HG03439 (cell line): ENCODE results near the gene CDH15.
"Not testable (repeated sequence)": the region's sequence is repeated elsewhere in the genome, so short reads cannot be mapped to it uniquely, and the experiment has no call there.

Experiments used
- ATAC-seq: cut with Tn5 transposase; IDR thresholded peaks from one replicate; pipeline ENCODE4 v1.9.1; 2021; ENCODE audit warnings: mild to moderate bottlenecking, moderate library complexity; ENCODE audit not compliant: unreplicated experiment

Gene CDH15

DNA sequence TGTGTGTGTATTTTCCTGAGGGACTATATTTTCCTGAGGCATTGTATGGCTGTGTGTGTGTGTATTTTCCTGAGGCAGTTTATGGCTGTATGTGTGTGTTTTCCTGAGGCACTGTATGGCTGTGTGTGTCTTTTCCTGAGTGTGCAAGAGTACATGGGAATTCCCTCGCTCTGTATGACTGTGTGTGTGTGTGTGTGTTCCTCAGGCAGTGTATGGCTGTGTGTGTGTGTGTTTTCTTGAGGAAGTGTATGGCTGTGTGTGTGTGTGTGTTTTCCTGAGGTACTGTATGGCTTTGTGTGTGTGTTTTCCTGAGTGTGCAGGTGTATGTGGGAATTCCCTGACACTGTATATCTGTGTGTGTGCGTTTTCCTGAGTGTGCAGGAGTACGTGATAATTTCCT lies 50.1 kb downstream of the CDH15 start:
- no peak for ATAC-seq

DNA sequence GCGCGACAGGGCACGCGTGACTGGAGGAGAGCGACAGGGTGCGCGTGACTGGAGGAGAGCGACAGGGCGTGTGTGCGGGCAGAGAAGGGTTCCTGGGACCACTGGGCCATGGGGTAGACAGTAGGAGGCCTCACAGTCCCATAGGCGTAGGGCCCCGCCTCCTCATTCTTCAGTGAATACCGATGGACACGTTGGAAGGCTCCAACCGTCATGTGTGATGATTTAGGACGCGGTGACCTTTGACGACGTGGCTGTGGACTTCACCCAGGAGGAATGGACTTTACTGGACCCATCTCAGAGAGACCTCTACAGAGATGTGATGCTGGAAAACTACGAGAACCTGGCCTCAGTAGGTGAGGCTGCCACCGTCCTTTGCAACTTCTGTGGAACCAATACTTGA lies 51.4 kb downstream of the CDH15 start:
- ATAC-seq, result no peak

DNA sequence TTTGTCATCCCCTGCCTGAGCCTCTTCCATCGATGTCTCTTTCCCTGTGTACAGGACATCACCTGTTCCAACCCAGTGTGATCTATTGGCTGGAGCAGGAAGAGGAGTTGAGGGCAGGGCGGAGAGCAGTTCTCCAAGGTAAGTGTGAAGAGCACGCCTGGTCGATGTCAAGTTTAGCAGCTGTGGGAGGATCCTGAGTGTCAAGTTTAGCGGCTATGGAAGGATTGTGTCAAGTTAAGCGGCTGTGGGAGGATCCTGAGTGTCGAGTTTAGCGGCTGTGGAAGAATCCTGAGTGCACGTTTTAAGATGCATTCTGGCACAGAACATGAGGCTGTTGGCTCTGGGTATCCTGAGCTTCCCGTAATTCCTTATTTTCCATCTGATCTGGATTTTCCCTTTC lies 53.1 kb downstream of the CDH15 start:
- no peak for ATAC-seq

DNA sequence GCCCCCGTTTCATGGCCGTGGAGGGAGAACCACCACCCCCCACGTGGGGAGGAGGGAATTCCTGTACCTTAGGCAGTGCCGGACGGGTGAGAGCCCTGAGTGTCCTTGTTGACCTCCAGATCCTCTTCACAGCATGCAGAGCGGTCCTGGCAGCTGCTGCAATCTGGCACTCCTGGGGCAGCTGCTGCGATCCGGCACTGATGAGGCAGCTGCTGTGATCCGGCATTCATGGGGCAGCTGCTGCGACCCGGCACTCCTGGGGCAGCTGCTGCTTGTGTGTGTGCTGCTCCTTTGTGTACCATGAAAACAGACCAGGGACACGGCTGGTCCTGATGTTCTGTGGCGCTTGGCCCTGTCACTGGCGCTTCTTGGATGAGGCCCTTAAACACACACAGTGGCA lies 58.7 kb downstream of the CDH15 start:
- ATAC-seq, result no peak

DNA sequence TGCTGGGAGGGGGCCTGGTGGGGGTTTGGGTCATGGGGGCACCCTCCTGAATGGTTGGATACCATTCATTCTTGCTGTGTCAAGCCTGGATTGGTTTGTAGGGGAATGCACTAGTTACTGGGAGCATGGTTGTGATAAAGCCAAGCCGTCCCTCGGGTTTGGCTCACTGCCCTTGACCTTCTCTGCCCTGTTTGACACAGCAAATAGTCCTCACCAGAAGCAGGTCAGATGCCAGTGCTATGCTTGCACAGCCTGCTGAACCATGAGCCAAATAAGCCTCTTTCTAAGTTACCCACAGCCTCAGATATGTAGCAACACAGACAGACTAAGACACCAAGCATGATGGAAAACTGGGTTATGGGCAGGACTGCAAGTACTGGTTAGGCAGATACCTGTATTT lies 60.6 kb downstream of the CDH15 start:
- ATAC-seq, result no peak

GRCh38 chr16:89233678-89234490 lies 62.3 kb downstream of the CDH15 start:
- ATAC-seq, result no peak

GRCh38 chr16:89237733-89238132 lies 66.2 kb downstream of the CDH15 start:
- ATAC-seq, result no peak

- ATAC-seq, result peak; percentile 71
These were observed 69.8 kb downstream of the CDH15 start for GRCh38 chr16:89241187-89242007.

DNA sequence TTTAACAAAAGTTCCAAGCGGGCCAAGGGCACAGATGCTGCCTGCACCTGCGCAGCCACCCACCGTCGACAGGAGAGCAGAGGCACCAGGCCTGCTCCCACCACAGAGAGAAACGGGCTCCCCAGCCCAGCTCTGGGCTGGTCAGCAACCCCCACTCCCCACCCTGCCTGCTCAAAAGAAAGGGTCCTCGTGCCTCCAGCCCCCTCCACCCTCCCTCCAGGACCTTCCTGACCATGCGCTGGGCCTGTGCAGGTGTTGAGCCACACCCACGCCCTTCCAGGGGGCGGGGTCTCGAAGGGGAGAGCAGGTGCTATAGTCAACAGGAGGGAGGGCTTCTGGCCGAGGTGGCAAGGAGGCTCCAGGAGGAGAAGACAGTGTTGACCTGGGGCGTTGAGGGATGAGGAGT lies 71.2 kb downstream of the CDH15 start:
- ATAC-seq, result no peak

DNA sequence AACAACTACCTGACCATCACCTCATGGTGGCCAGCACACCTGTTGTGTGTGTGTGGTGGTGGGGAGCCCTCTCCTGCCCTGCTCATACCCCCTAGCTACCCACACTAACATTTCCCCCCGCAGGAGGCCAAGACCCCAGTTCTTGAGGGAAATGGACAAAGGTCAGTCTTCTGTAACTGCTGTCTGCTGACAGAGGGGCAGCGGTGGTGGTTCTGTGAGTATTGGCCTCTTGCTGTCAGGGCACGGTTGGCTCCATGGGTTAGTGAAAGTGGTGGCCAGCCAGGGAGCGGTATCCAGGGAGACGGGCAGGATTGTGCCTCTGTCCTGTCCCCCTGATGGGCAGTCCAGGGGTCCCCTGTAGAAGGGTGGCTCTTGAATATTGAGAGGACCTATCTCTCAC lies 72.1 kb downstream of the CDH15 start:
- no peak for ATAC-seq

DNA sequence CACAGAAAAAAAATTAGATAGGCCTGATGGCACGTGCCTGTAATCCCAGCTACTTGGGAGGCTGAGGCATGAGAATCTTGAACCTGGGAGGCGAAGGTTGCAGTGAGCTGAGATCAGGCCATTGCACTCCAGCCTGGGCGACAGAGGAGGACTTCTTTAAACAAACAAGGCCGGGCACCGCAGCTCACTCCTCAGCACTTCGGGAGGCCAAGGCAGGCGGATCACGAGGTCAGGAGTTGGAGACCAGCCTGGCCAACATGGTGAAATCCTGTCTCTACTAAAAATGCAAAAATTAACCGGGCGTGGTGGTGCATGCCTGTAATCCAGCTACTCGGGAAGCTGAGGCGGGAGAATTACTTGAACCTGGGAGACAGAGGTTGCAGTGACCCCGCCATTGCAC lies 72.7 kb downstream of the CDH15 start:
- not testable (repeated sequence) for ATAC-seq

- ATAC-seq, result no peak
These were observed 73.2 kb downstream of the CDH15 start for GRCh38 chr16:89244754-89245153.
